HPDE6-E6E7 (cell line): ENCODE data around the gene TBXA2R.
A peak's percentile ranks its signal among the peaks of the same experiment; 100 is the strongest.

Source experiments
- DNase-seq: peaks from one replicate; pipeline ENCODE4 v3.0.0; 2011; ENCODE audit warnings: missing footprints; ENCODE audit errors: extremely low spot score

TBXA2R gene

DNA sequence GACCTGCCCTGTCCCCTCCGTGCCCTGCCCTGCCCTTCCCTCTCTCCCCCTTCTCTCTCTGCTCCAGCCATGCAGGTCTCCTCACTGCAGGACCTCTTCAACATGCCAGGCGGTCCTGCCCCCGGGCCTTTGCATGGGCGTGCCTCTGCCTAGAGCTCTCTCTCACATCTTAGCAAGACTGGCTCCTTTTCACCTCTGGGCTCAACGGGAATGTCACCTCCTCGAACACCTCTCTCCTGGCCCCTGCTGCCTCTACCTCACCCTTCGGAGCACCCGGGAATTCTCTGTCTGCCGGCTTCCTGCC, 54.9 kb downstream of the TBXA2R start:
- DNase-seq, result no peak

DNA sequence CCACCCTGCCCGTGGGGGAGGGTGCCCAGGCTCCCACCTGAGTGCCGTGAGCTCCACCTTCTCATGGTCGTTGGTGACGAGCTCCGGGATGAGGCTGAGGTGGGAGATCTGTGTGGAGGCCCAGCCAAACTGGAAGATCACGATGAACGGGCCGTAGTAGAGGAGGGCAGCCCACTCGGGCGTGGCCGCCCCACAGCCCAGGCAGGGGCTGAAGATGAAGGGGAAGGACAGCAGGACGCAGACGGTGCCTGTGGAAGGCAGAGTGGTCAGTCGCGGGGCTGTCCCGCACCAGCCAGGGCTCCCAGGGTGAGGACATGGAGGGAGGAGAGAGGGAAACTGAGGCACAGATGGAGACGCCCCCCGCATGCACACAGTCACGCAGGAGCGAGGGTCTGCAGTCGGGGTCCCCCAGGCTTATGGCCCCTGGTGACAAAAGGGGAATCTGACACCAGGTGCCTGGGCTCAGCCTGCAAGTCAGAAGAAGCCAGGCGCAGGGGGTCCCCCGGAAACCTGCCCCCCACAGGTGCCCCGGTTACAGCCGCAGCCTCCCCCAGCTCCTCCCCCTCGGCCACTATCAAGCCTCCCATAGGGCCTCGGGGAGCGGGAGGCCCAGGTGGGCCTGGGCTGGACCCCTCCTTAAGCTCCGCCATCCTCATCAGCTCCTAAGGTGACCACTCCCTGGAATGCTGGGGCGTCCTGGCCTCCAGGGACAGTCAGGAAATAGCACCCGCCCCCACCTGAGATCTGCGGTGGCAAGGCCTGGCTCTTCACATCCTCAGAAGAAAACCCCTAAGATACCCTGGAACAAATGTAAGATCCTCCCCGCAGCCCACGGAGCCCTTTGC, 55.5 kb downstream of the TBXA2R start:
- no peak for DNase-seq

DNA sequence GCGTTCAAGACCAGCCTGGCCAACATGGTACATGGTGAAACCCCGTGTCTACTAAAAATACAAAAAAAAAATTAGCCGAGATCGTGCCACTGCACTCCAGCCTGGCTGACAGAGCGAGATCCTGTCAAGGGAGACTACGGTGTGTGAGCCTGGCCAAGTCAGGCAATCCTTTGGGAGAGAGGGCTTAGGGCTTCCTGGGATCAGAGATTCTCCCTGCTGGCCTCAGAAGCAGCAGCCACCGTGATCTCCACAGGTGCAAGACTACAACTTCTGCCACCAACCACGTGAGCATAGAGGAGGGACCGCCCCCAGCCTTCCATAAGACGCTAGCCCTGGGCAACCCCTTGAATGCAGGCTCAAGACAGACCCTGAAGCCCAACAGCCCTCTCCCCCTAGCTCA, 56.9 kb downstream of the TBXA2R start:
- DNase-seq, result no peak

DNA sequence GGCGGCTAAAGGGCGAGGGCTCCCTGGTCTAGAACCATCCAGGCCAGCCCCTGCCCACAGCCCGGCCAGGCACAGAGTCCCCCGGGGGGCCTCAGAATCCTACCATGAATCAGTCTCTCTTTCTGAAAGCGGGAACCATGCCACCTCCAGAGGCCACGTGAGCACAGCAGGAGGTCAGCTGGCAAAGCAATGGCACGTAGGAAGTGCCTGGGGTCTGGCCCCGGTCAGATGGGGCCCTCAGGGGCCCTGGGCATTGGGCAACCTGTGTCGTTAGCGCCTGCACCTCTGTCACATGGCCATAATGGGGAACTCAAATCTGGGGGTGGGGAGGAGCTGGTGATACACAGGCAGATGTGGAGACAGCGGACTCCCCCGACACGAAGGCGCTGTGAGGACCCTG, 58.1 kb downstream of the TBXA2R start:
- DNase-seq, result no peak

DNA sequence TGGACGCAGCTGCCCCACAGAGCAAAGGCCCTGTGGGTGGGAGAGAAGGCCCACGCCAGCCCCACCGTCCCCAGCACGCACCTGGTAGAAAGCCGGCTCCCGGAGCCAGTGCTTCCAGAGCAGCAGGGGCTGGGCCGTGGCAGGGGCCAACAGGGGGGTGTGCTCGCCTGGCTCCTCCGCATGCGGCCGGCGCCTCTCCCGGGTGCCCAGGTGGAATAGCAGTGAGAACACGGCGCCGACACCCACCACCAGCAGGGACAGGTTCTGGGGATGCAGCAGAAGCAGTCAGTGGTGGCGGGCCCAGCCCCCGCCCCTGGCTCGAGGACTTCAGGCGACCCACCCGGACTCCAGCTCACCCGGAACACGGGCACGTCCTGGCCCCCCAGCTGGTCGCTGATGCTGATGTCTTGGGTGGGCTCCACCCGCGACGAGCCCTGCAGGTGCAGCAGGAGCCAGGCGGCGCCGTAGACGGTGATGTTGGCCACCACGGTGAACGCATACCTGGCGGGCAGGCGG, 58.9 kb downstream of the TBXA2R start:
- DNase-seq, result no peak

DNA sequence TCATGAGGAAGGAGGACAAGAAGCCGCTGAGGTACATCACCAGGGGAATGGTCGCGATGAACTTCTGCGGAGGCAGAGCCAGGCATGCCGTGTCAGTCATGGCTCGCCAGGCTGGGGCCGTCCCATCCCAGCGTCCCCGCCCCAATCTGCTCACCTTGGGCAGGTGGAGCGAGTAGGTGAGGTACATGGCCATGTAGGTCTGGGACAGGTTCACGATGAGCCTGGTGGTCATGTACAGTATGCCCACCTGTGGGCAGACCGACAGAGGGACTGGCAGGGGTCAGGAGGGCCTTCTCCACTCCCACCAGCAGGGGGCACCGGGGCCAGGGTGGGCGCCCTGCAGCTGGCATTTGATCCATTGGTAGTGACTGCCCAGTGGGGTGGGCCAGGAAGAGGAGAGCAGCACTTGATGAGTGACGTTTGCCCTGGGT, 59.4 kb downstream of the TBXA2R start:
- no peak for DNase-seq

DNA sequence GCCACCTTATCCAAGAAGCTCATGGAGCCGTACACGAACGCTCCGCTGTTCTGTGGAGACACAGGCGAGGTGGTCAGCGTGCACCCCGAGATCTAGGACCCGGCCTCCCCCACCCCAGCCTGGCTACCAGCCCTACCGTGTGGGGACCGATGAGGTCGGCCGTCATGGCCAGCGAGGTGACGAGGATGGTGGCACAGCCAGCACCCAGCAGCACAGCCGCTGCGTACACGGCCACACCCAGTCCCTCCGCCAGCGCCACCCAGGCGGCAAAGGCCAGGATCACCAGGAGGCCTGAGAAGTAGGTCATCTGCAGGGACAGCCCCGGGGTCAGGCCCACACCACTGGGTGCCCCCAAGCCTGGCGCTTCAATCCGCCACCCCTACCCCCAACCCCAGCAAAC, 60.6 kb downstream of the TBXA2R start:
- DNase-seq, result no peak

DNA sequence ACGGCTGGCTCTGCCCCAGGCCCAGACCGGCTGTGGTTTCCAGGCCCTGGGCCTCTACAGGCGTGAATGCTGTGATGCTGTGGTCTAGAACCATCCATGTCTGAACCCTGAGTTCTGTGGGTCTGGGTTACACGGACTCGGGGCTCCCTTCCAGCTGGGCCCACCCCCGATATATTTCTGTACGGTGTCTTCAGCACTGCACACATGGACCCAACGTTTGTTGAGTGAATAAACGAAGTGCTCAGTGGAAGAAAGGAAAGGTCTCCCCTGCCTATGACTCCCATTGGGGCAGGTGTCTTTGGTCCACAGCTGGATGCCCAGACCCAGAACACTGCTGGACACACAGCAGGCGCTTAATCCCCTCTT, 61.0 kb downstream of the TBXA2R start:
- no peak for DNase-seq

DNA sequence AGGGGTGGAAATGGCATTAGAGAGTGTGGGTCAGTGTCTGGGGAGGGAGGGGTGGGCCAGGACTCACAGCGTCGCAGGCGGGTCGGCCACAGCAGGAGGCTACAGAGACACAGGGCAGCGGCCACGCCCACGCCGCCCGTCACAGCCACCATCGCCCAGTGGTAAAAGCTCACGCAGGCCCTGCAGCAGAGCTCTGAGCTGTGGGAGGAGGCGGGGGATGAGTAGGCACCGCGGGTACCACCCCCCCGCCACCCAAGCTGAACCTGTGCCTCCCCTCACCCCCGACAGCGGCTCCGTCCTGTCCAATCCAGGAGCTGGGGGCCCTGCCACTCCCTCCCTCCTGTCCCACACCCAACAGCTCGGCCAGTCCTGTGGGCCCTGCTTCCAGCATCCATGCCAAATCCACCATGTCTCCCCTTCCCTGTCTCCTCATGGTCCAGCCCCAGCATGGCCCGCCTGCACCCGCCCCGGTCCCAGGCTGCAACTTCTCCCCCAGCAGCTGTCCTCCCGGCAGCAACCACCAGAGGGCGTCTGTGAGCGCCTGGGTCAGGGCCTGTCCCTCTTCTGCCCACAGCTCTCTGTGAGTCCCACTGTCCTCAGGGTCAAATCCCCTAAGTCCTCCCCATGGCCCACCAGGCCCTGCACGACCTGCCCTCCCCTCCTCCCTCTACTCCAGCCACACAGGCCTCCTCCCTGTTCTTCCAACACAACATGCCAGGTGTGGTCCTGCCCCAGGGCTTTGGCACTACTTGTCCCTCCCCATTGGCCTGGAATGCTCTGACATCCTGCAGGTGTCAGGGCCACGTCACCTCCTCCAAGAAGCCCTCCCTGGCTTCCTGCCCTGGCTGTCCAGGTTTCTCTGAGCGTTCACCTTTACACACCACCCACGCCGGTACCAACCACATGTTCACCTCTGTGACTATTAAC, 61.7 kb downstream of the TBXA2R start:
- DNase-seq, result peak; percentile 61
